ENCODE data around the gene PASK. TPM values are rescaled to one million over a fixed set of nuclear protein-coding genes. Genes with fewer than 3 reads are reported as not detected.

Gene PASK
- total and polyA plus RNA-seq, 9 of the 15 experiments (the other 6 are each of a cell fraction or from before 2014, with no cell fraction given) = 1.5 to 30.3 (median 9.9) TPM

GRCh38 chr2:241061275-241061674, 88.0 kb downstream of the PASK start:
- Histone ChIP-seq H3K4me1 (replicated peaks in 1 of 2; ENCODE audit: control insufficient read depth in 2 of 2, insufficient read depth in 2 of 2, low read length in 2 of 2) (peaks cover 0 to 17% of the 10 kb centered on the region in 2 experiments; a peak in 2 of 5 replicates), H3K4me3 (no peak overlapping the region), H4K20me1 (replicated peaks; ENCODE audit: control insufficient read depth, insufficient read depth, low read length) (no peaks in the 10 kb centered on the region), H3K9me1 (ENCODE audit: control insufficient read depth, insufficient read depth, low read length) (no peaks in the 10 kb centered on the region), H3K27me3 (ENCODE audit: control insufficient read depth in 2 of 2, insufficient read depth in 2 of 2, low read length in 2 of 2) (peaks cover 2 to 29% of the 10 kb centered on the region in 2 experiments; a peak in 3 of 5 replicates), H3K4me2 (ENCODE audit: insufficient read depth, low read length) (no peak overlapping the region), H3K9me3 (replicated peaks; ENCODE audit: control insufficient read depth, insufficient read depth, low read depth, low read length) (no peaks in the 10 kb centered on the region), H3K27ac (ENCODE audit: extremely low read depth, low read depth, low read length) (no peak overlapping the region), H3K9ac (ENCODE audit: insufficient read depth in 1 of 2, low read depth in 2 of 2, low read length in 2 of 2) (no peak overlapping the region), H2AFZ (ENCODE audit: low read depth, low read length) (no peak overlapping the region), H3K36me3 (ENCODE audit: control insufficient read depth, insufficient read depth, low read length) (no peaks in the 10 kb centered on the region), H3K79me2 (ENCODE audit: control insufficient read depth, insufficient read depth, low read length) (no peaks in the 10 kb centered on the region)
- FAIRE-seq (no peak), ATAC-seq (no peak), DNase-seq (ENCODE audit: extremely low read depth in 1 of 4, low spot score in 3 of 4) (no peak)
- intact Hi-C loops (cut with micrococcal nuclease) (no loop called here), in situ Hi-C loops (cut with MboI) (no loop called here)
- ChIA-PET CTCF (ENCODE audit: low intra/inter-chr PET ratio) (no interaction called here), POLR2A (no interaction called here)
- BruUV-seq (replicated peaks) = no TSS peak
- no peak for TF ChIP-seq KDM2B (CRISPR knock-in tag; IDR thresholded peaks at IDR 0.05)
- WGBS (ENCODE audit: insufficient coverage, low coverage, missing lambda C conversion rate) = 4% methylated on average over 5 of the region's 6 CpGs

Small RNAs within 50 kb of the gene (small RNA-seq; reads per million reads assigned to genes)
- not detected for gene AC005237.2

Other genes starting within 250 kb of the PASK start
Only the 7 nearest of the 8 such genes appear.
- gene SNED1, start 150.9 kb downstream of the PASK start, total RNA-seq (2014; rRNA removed) = not detected in 2 replicates
- not detected in 2 replicates for gene SNED1, start 150.9 kb downstream of the PASK start, total RNA-seq (2014; rRNA removed; fragmentation: Illumina TruSeq; extraction: Trizol)
- not detected in 2 replicates for gene SNED1, start 150.9 kb downstream of the PASK start, total RNA-seq (2015; rRNA removed; fragmentation: Illumina TruSeq; extraction: Trizol)
- 0.02 and 0.07 TPM in 2 replicates for gene SNED1, start 150.9 kb downstream of the PASK start, total RNA-seq (2021)
- gene SNED1, start 150.9 kb downstream of the PASK start, polyA plus RNA-seq (2011; rRNA removed) = 0.06 TPM in 1 of 2 replicates, not detected in the other
- not detected in 2 replicates for gene SNED1, start 150.9 kb downstream of the PASK start, polyA plus RNA-seq (2014; fragmentation: Illumina TruSeq; extraction: Trizol)
- under 1 TPM; 0.03 to 0.04 TPM for gene SNED1, start 150.9 kb downstream of the PASK start, polyA plus RNA-seq (2014; fragmentation: Nextera tagmentation; extraction: Ambion mirVana)
- gene SNED1, start 150.9 kb downstream of the PASK start, polyA plus RNA-seq (2014; rRNA removed) = 0.03 TPM in 1 of 2 replicates, not detected in the other
- 15.6 and 19.7 TPM in 2 replicates for gene MTERF4, start 47.2 kb downstream of the PASK start, total RNA-seq (2014; rRNA removed)
- gene MTERF4, start 47.2 kb downstream of the PASK start, total RNA-seq (2014; rRNA removed; fragmentation: Illumina TruSeq; extraction: Trizol) = 21.2 and 25.4 TPM in 2 replicates
- gene MTERF4, start 47.2 kb downstream of the PASK start, total RNA-seq (2015; rRNA removed; fragmentation: Illumina TruSeq; extraction: Trizol) = 22.8 and 23.6 TPM in 2 replicates
- gene MTERF4, start 47.2 kb downstream of the PASK start, total RNA-seq (2021) = 15.3 and 16.4 TPM in 2 replicates
- gene MTERF4, start 47.2 kb downstream of the PASK start, polyA plus RNA-seq (2011; rRNA removed) = 19.5 and 29.6 TPM in 2 replicates
- 26.7 and 28.1 TPM in 2 replicates for gene MTERF4, start 47.2 kb downstream of the PASK start, polyA plus RNA-seq (2014; fragmentation: Illumina TruSeq; extraction: Trizol)
- 10 to 100 TPM; 15.8 to 20.9 TPM for gene MTERF4, start 47.2 kb downstream of the PASK start, polyA plus RNA-seq (2014; fragmentation: Nextera tagmentation; extraction: Ambion mirVana)
- 24.7 and 36.8 TPM in 2 replicates for gene MTERF4, start 47.2 kb downstream of the PASK start, polyA plus RNA-seq (2014; rRNA removed)
- 56.0 and 62.0 TPM in 2 replicates for gene PPP1R7, start 995 bp upstream of the PASK start, total RNA-seq (2014; rRNA removed)
- gene PPP1R7, start 995 bp upstream of the PASK start, total RNA-seq (2014; rRNA removed; fragmentation: Illumina TruSeq; extraction: Trizol) = 37.5 and 38.1 TPM in 2 replicates
- 35.3 and 40.2 TPM in 2 replicates for gene PPP1R7, start 995 bp upstream of the PASK start, total RNA-seq (2015; rRNA removed; fragmentation: Illumina TruSeq; extraction: Trizol)
- 39.5 and 40.5 TPM in 2 replicates for gene PPP1R7, start 995 bp upstream of the PASK start, total RNA-seq (2021)
- 46.1 and 57.3 TPM in 2 replicates for gene PPP1R7, start 995 bp upstream of the PASK start, polyA plus RNA-seq (2011; rRNA removed)
- gene PPP1R7, start 995 bp upstream of the PASK start, polyA plus RNA-seq (2014; fragmentation: Illumina TruSeq; extraction: Trizol) = 62.0 and 75.0 TPM in 2 replicates
- gene PPP1R7, start 995 bp upstream of the PASK start, polyA plus RNA-seq (2014; fragmentation: Nextera tagmentation; extraction: Ambion mirVana) = 10 to 100 TPM; 37.9 to 50.5 TPM
- gene PPP1R7, start 995 bp upstream of the PASK start, polyA plus RNA-seq (2014; rRNA removed) = 59.4 and 61.0 TPM in 2 replicates
- 1.3 and 1.7 TPM in 2 replicates for gene ANO7, start 39.2 kb upstream of the PASK start, total RNA-seq (2014; rRNA removed)
- gene ANO7, start 39.2 kb upstream of the PASK start, total RNA-seq (2014; rRNA removed; fragmentation: Illumina TruSeq; extraction: Trizol) = 0.67 and 0.91 TPM in 2 replicates
- gene ANO7, start 39.2 kb upstream of the PASK start, total RNA-seq (2015; rRNA removed; fragmentation: Illumina TruSeq; extraction: Trizol) = 1.1 TPM in 2 replicates
- 4.1 and 5.1 TPM in 2 replicates for gene ANO7, start 39.2 kb upstream of the PASK start, total RNA-seq (2021)
- 0.59 and 0.81 TPM in 2 replicates for gene ANO7, start 39.2 kb upstream of the PASK start, polyA plus RNA-seq (2011; rRNA removed)
- gene ANO7, start 39.2 kb upstream of the PASK start, polyA plus RNA-seq (2014; fragmentation: Illumina TruSeq; extraction: Trizol) = 1.9 and 3.2 TPM in 2 replicates
- gene ANO7, start 39.2 kb upstream of the PASK start, polyA plus RNA-seq (2014; fragmentation: Nextera tagmentation; extraction: Ambion mirVana) = under 1 TPM; 0.28 to 0.46 TPM
- gene ANO7, start 39.2 kb upstream of the PASK start, polyA plus RNA-seq (2014; rRNA removed) = 1.9 and 2.9 TPM in 2 replicates
- 254 and 333 TPM in 2 replicates for gene HDLBP, start 166.2 kb upstream of the PASK start, total RNA-seq (2014; rRNA removed)
- gene HDLBP, start 166.2 kb upstream of the PASK start, total RNA-seq (2014; rRNA removed; fragmentation: Illumina TruSeq; extraction: Trizol) = 123 and 130 TPM in 2 replicates
- gene HDLBP, start 166.2 kb upstream of the PASK start, total RNA-seq (2015; rRNA removed; fragmentation: Illumina TruSeq; extraction: Trizol) = 163 and 180 TPM in 2 replicates
- 221 and 223 TPM in 2 replicates for gene HDLBP, start 166.2 kb upstream of the PASK start, total RNA-seq (2021)
- 106 and 166 TPM in 2 replicates for gene HDLBP, start 166.2 kb upstream of the PASK start, polyA plus RNA-seq (2011; rRNA removed)
- 240 and 378 TPM in 2 replicates for gene HDLBP, start 166.2 kb upstream of the PASK start, polyA plus RNA-seq (2014; fragmentation: Illumina TruSeq; extraction: Trizol)
- 10 to 100 TPM; 24.4 to 68.4 TPM for gene HDLBP, start 166.2 kb upstream of the PASK start, polyA plus RNA-seq (2014; fragmentation: Nextera tagmentation; extraction: Ambion mirVana)
- 111 and 146 TPM in 2 replicates for gene HDLBP, start 166.2 kb upstream of the PASK start, polyA plus RNA-seq (2014; rRNA removed)
- gene SEPTIN2, start 166.5 kb upstream of the PASK start, total RNA-seq (2014; rRNA removed) = 132 and 145 TPM in 2 replicates
- 169 and 197 TPM in 2 replicates for gene SEPTIN2, start 166.5 kb upstream of the PASK start, total RNA-seq (2014; rRNA removed; fragmentation: Illumina TruSeq; extraction: Trizol)
- 149 and 166 TPM in 2 replicates for gene SEPTIN2, start 166.5 kb upstream of the PASK start, total RNA-seq (2015; rRNA removed; fragmentation: Illumina TruSeq; extraction: Trizol)
- 144 and 162 TPM in 2 replicates for gene SEPTIN2, start 166.5 kb upstream of the PASK start, total RNA-seq (2021)
- gene SEPTIN2, start 166.5 kb upstream of the PASK start, polyA plus RNA-seq (2011; rRNA removed) = 271 and 367 TPM in 2 replicates
- 232 and 235 TPM in 2 replicates for gene SEPTIN2, start 166.5 kb upstream of the PASK start, polyA plus RNA-seq (2014; fragmentation: Illumina TruSeq; extraction: Trizol)
- gene SEPTIN2, start 166.5 kb upstream of the PASK start, polyA plus RNA-seq (2014; fragmentation: Nextera tagmentation; extraction: Ambion mirVana) = 100 to 1,000 TPM; 121 to 201 TPM
- gene SEPTIN2, start 166.5 kb upstream of the PASK start, polyA plus RNA-seq (2014; rRNA removed) = 164 and 179 TPM in 2 replicates
- 16.0 and 17.1 TPM in 2 replicates for gene FARP2, start 206.8 kb upstream of the PASK start, total RNA-seq (2014; rRNA removed)
- 25.3 and 25.5 TPM in 2 replicates for gene FARP2, start 206.8 kb upstream of the PASK start, total RNA-seq (2014; rRNA removed; fragmentation: Illumina TruSeq; extraction: Trizol)
- gene FARP2, start 206.8 kb upstream of the PASK start, total RNA-seq (2015; rRNA removed; fragmentation: Illumina TruSeq; extraction: Trizol) = 20.1 and 21.1 TPM in 2 replicates
- 32.5 and 38.1 TPM in 2 replicates for gene FARP2, start 206.8 kb upstream of the PASK start, total RNA-seq (2021)
- 22.8 and 35.0 TPM in 2 replicates for gene FARP2, start 206.8 kb upstream of the PASK start, polyA plus RNA-seq (2011; rRNA removed)
- gene FARP2, start 206.8 kb upstream of the PASK start, polyA plus RNA-seq (2014; fragmentation: Illumina TruSeq; extraction: Trizol) = 23.5 and 23.6 TPM in 2 replicates
- 1 to 10 TPM; 4.1 to 5.9 TPM for gene FARP2, start 206.8 kb upstream of the PASK start, polyA plus RNA-seq (2014; fragmentation: Nextera tagmentation; extraction: Ambion mirVana)
- 17.5 and 22.4 TPM in 2 replicates for gene FARP2, start 206.8 kb upstream of the PASK start, polyA plus RNA-seq (2014; rRNA removed)